ENCODE measurements around the gene TENT4B.
A peak's percentile ranks its signal among the peaks of the same experiment; 100 is the strongest.
"Not testable (repeated sequence)": the region's sequence is repeated elsewhere in the genome, so short reads cannot be mapped to it uniquely, and the experiment has no call there.

Gene TENT4B

DNA sequence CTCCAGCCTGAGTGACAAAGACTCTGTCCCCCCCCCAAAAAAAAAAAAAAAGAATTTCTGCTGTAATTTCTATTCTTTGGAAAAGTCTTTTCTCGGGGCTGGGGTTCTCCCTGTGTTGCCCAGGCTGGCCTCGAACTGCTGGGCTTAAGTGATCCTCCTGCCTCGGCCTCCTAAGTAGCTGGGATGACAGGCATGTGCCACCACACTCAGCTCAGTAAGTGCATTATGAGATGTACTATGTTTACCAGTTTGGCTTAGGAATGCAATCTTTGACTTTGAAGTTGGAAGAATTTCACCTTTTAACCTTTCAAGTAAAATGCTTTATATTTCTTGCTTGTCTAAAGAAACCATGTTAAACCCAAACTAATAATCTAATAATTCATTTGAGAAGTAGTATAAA lies 85.2 kb downstream of the TENT4B start:
- DNase-seq: no peak

DNA sequence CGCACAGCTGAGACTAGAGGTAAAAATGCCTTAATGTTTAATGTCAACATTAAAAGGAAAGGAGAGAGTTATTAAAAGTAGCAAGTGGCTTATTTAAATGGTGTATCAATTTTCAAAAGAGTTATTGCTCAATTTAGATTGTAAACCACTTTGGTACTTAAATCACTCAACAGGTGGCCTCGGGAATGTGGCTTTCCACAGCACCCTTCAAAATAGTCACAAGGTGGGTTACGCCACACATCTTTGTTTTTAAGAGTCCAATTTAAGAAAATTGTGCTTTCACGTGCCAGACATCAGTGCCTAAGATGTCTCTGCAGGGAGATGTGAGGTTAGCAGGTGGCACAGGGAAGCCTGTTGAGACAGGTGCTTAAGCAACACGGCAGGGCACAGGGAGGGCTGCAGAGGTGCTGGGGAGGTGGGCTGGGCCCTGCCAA lies 85.8 kb downstream of the TENT4B start:
- DNase-seq: peak; percentile 74

DNA sequence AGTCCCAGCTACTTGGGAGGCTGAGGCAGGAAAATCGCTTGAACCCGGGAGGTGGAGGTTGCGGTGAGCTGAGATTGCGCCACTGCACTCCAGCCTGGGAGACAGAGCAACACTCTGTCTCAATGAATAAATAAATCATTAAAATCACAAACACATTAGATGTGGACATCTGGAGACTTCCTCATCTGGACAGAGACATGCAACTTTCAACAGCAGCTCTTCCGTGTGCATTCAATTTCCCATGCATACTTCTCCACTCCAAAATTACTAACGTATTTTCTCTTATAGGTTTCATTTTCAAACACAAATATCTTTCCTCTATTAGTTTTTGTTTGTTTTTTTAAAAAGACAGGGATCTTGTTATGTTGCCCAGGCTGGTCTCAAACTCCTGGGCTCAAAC lies 89.9 kb downstream of the TENT4B start:
- DNase-seq: not testable (repeated sequence)

DNA sequence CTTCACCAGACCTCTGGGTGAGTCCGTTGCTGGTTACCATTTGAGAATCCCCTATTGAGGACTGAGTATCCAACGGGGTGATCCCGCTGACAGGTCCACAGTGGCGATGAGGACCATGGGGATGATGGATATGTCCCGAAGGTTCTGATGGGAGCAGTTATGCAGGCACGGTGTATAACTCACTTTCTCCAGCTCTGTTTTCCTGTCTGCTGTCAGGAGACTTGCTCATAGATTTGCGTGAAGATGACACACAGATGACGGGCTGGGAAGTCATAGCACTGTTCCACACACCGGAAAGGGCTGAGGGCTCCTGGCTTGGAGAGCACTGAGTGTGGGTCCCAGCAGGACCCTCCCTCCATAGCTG lies 91.0 kb downstream of the TENT4B start:
- no peak for DNase-seq

DNA sequence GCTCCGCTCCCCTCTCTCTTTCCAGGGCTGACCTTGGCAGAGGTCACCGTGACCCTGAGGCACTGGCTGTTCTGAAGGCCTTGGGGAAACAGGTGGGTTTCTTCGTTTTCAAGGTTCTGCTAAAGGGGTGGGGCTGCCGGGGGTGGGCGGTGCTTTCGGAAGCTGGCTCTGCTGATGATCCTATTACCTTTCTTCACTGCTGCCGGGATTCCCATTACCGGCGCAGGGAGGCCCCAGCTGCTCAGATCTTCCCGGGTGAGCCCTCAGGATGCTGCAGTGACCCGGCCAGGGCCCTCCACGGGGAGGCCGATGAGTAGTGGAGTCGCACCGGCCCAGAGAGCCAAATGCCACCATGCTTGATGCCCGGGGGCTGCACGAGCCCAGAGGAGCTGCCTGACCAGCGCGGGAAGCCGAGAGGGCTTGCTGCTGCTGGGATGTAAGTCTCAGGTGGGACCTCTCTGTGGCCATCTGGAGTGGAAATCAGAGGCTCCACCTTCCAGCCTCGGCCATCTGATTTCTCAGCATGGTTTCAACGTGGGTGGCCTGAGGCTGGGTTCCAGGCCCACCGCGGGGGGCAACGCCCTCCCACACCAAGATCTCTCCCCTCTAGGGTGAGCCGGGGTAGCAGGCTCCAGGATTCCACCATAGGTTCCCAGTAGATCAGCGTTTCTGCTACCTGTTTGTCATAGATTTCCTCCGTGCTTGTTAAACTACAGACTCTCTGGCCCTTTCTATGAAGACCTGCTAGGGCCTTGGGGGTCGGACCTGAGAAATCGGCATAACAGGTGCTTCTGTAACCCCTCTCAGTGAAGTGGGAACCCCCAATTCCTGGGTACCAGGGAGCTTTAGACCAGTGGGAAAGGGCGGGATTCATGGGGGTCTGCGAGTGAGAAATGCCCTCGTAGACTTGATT lies 91.7 kb downstream of the TENT4B start:
- DNase-seq: no peak

DNA sequence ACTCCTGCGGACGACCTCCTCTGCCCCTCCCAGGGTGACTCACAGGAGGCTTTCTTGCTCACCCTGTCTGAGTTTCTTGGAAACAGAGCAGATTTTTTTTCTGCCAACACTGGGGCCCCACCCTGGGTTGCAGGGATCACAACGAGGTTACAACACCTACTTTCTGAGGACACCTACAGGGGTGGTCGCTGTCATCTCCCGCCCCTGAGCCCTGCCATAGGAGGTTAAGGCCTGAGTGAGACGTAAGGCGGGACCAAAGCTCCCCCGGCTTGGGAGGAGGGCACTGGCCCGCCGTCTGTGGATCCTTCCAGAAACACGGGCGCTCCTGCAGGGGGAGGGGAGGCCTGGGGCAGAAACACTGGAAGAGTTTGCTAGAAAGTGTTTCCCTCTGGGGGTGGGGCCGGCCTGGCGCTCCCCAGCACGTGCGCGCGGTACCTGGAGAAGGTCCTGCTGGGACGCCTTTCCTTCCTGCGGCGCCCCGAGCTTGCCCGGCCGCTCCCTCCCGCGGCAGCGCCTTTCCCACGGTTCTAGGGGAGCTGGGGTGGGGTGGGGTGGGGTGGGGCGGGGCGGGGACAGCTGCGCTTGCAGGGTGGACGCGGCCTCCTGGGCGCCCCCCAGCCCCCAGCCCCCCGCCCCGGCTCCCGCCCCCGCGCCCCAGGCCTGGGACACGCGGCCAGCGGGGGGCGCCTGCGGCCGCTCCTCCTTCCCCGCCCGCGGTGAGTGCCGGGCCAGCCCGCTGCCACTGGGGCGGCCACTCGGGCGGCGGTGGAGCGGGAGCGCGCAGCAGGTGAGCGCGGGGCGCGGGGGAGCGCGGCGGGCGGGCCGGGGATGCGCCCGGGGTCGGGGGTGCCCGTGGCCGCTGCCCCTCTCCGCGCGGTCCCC lies 92.6 kb downstream of the TENT4B start:
- no peak for DNase-seq

DNA sequence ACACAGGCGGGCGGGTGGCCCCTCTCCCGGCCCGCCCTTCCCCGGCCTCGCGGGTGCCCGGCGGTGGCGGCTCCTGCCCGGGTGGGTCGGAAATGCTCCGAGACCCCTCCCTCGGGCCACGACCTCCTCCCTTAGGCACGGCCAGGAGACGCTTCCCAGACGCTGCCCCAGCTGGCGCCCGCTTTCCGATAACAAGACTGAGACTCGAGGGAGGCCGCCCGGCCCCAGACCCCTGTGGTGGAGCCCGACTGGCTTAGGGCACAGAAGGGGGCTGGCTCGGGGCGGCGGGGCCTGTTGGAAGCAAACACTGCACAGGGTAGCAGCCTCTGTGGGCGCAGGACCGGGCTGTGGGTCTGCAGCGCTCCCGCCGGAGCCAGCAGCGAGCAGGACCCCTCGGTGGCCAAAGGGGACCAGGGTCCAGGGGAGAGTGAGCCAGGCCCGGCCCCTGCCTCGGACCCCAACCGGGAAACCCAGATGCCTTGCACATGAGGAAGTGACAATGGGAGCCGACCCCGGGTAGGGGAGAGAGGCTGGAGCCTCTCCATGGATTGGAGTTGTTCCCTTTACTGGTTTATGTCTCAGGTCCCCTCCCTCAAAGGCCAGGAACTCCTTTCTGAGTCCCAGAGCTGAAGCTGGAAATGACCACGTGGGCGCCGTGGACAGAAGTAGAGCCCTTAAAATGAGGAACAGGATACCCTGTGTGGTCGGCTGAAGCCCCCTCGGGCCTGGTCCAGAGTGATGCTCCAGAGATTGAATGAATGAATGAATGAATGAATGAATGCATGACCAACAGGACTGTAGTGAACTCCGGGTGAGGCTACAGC lies 93.4 kb downstream of the TENT4B start:
- no peak for DNase-seq

DNA sequence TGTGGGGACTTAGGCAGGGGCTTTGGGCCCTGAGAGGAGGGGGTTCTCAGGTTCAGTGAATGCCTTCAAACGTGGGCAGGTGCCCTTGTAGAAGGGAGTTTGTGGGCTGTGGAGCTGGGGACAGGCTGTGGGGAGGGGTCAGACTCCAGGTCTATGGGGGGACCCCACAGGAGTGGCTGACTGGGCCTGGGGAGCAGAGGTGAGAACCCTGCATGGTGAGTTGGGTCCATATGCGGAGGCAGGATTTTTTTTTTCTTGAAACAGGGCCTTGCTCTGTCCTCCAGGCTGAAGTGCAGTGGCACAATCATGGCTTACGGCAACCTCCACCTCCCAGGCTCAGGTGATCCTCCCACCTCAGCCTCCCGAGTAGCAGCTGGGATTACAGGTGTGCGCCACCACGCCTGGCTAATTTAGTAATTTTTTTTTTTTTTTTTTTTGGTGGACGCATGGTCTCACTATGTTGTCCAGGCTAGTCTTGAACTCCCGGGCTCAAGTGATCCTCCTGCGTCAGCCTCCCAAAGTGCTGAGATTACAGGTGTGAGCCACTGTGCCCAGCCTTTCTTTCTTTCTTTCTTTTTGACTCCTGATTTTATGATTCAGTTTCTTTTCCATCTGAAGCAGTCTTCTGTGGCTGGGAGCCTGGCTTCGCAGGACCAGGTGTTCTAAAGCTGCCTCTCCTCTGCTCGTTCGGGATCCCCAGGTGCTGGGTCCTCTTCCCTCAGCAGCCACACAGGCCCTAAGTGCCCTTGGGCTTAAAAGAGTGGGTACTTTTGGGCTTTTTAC lies 94.2 kb downstream of the TENT4B start:
- DNase-seq: no peak

DNA sequence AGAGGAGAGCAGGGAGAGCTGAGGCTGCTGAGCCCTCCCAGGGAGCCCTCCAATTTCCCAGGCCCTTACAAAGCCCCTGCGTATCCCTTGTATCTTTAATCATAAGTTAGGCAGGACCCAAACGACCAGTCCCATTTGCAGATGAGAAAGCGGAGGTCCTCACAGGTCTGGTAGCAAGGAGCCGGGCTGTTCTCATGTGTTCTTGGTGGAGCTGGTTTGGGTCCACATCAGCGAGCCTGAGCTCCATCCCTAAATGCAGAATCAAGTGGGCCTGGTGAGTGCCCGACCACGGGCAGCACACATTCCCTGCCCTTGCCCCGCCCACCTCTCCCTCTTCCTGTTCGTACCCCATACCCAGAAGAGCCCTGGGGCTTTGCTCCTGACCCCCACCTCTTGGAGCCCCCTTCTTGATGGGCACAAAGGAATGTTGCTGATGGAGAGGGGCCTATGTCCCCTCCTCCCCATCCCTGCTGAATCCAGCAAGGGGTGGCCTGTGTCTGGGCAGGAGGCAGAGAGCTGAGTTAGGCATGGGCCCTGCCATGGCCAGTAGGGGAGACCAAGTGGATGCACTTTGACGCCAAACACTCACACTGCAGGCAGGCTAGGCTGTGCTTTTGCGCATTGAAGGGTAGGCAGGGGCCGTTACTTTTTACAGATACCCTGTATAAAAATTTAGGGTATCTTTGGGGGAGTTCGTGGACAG lies 95.0 kb downstream of the TENT4B start:
- no peak for DNase-seq

DNA sequence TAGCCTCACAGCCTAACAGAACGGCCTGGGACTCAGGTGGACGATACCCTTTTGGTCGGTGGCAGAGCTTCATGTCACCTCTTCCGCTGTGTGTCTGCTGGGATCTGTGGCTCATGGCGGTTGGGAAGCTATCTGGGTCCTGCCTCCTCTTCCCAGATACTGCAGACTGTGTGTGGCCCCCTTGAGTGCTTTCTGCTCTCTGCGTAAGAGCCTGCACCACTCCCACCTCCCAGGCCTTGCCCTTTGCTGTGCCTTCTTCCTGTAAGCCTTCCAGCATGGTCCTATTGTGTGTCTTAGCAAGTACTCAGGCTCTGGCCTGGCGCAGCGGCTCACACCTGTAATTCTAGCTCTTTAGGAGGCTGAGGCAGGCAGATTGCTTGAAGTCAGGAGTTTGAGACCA lies 95.7 kb downstream of the TENT4B start:
- no peak for DNase-seq

DNA sequence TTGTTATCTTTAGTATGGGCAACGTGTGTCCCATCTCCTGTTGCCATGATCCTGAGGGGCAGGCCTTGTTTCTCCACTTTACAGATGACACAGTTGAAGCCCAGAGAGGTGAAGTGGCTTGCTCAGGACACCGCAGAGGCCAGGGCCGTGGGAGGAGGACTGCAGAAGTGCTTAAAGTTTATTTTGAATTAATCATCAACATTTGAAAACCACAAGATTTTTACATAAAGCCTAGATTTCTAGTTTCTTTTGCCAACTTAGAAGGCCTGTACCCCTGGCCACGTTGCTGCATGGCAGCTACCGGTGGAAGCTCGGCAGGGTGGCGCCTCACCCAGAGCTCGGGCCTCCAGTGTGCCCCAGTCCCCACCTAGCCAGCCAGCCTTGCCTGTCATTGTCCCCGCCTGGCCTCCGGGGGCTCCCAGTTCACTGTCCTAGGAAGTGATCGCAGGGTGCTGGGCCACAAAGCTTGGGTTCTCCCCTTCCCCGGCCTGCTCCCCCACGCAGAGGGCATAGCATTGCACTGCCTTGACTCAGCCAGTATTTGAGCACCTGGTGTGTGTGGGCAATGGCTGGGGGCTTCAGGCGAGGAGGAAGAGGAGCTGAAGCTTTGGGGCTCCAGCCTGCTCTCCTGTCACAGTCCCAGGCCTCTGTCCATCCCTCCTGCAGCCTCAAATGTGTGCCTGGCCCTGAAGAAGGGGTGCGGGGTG lies 98.4 kb downstream of the TENT4B start:
- no peak for DNase-seq

DNA sequence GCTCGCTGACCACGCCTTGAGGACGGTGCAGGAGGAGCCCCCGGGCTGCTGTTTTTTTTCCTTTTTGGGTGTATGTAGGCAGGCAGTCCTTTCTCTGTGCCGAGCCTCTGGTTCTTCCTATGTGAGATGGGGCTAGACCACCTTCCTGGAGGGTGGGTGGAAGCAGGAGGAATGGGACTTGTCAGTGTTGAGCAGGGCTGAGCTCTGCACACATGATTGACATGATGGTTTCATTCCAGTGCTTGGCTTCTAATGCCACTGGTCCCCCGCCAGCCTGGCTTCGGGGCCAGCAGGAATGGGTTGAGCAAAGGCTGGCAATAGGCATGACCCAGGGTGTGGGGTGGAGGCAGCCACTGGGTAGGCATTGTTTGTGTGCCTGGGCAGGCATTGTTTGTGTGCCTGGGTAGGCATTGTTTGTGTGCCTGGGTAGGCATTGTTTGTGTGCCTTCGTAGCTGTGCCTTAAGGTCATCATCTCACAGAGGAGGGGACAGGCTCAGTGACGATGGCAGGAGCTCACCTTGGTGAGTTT lies 99.0 kb downstream of the TENT4B start:
- no peak for DNase-seq

DNA sequence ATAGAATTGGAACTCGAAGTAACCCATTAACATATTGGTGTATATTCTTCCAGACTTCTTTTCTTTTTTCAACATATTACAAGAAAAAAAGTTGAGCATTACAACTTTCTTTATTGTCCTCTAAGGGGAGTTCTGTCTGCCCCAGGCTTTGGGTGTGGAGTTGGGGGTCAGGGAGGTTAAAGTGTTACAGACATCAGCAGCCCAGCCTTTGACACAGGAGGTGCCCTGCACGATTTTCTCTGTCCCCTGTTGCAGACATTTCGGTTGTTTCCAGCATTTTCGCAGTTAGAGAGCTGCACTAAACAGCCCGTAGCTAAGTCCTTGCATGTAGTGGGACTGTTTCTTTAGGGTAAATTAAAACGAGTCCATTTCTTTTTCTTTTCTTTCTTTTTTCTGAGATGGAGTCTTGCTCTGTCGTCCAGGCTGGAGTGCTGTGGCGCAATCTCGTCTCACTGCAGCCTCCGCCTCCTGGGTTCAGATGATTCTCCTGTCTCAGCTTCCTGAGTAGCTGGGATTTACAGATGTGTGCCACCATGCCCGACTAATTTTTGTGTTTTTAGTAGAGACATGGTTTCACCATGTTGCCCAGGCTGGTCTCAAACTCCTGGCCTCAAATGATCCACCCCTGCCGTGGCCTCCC lies 99.9 kb downstream of the TENT4B start:
- DNase-seq: no peak

DNA sequence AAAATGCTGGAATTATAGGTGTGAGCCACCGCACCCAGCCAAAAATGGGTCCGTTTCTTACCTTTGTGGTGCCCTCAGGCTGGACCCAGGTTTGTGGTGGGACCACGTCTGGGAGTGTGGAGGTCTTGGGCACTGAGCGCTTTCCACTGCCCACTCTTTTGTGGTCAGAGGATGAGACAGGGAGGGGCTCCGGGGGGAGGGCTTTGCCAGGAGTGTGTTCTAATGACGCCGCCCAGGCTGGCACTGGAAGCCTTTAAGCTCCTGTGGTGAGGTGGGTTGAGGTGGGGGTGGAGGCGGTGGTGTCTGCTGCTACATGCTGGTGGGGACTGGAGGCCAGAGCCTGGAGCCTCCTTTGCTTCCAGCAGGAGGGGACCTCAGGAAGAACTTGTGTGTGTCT lies 100.4 kb downstream of the TENT4B start:
- no peak for DNase-seq

DNA sequence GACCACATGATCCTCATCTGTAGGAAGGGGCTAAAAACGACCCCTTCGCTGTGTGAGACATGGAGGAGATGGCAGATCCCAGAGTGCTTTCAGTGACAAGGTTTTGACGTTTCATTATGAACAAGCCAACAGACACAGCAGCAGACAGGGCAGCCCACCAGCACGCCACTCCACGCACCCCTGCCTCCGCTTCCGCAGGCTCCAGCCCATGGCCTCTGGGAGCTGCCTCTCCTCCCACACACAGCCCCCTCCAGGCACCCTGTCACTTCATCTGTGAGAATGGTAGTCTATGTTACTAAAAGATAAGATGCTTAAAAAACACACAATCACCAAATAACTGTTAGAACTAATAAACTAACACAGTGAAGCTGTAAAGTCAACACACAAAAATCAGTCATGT lies 101.0 kb downstream of the TENT4B start:
- no peak for DNase-seq

DNA sequence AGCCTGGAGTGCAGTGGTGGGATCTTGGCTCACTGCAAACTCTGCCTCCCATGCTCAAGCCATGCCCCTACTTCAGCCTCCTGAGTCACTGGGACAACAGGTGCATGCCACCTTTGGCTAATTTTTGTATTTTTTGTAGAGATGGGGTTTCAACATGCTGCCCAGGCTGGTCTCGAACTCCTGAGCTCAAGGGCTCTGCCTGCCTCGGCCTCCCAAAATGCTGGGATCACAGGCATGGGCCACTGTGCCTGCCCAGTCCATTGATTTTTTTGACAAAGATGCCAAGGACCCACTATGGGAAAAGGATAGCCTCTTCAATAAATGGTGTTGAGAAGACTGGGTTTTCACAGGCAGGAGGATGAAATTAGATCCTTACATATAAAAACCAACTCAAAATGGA lies 102.4 kb downstream of the TENT4B start:
- DNase-seq: no peak

DNA sequence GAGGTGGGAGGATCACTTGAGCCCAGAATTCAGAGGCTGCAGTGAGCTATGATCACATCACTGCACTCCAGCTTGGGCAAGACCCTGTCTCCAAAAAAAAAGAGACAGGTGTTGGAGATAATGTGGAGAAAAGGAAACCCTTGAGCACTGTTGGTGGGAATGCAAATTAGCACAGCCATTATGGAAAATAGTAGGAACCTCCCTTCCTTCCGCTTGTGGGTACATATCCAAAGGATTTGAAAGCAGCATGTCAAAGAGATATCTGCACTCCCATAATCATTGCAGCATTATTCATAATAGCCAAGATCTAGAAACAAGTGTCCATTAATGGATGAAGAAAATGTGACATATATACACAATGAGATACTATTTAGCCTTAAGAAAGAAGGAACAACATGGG lies 103.5 kb downstream of the TENT4B start:
- no peak for DNase-seq

DNA sequence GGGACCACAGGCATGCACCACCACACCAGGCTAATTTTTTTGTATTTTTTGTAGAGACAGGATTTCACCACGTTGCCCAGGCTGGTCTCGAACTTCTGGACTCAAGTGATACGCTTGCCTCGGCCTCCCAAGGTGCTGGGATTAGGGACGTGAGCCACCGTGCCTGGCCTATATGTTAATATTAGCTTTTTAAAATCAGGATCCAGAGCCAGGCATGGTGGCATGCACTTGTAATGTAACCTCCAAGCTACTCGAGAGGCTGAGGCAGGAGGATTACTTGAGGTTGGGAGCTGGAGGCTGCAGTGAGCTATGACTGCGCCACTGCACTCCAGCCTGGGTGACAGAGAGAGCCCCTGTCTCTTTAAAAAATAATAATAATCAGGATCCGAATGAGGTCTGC lies 104.8 kb downstream of the TENT4B start:
- DNase-seq: no peak

DNA sequence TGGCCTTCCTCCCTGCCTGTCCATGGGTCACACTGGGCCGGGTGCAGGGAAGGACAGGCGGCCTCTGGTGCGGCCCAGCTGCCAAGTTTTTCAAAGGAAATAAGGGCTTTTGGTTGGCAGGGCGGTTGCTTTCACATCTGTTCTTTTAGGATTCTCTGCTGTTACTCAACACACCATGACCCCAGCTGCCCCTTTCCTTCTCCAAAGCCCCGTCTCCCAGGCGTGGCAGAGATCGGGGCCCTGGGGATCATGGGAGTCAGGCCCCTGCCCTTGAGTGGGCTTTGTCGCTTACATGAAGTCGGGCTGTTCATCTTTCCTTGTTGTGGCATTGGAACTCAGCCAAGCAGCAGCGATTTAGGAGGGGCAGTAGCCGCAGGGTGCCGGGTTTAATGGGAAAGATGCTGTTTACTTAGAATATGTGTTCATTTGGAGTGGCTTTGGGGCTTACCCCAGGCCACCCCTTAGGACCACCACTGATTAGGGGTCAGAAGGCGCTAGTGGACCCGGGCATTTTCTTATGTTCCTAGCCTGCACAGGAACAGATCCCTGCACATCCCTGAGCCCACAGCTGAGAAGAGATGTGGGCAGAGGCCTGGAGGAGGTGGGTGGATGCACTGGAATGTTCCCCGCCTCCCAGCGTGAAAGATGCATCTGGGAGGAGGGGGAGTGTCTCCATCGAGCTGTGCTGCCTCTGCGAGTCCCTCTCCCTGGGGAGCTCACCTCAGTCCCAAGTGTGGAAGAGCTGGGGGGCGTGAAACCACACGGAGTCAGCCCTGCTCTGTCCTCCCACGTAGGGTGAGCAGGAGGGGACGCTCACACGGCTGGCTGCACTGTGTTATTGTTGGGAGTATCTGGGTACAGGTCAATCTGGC lies 106.5 kb downstream of the TENT4B start:
- DNase-seq: peak; percentile 12
